Breast epithelium (tissue), 4 donors: Measurements from ENCODE around the gene TMEM43. TPM values are rescaled to one million over a fixed set of nuclear protein-coding genes. Genes with fewer than 3 reads are reported as not detected.

Experiments used
- DNase-seq, 2 donors: peaks; one replicate each; pipeline ENCODE4 v3.0.0-alpha.2; 2019; ENCODE audit warnings: low spot score in 2 of 2
- H3K27ac ChIP-seq, 2 donors: fragments of 200-600 bp; sonication (generic) in 1 of 2; one replicate each; pipeline ENCODE4 v1.5.1; 2016 to 2019; ENCODE audit warnings: mild to moderate bottlenecking in 1 of 2
- H3K27me3 ChIP-seq, 2 donors: fragments of 200-600 bp; sonication (generic) in 1 of 2; one replicate each; pipeline versions ENCODE4 v1.5.1 to v1.6.0; 2017 to 2019; ENCODE audit warnings: control low read depth in 1 of 2, mild to moderate bottlenecking in 1 of 2
- H3K36me3 ChIP-seq: fragments of 200-600 bp; one replicate; pipeline ENCODE4 v1.5.1; 2019
- H3K4me1 ChIP-seq, 2 donors: fragments of 200-600 bp; sonication (generic); one replicate each; pipeline ENCODE4 v1.5.1; 2016 to 2019; ENCODE audit warnings: control low read depth in 1 of 2
- H3K4me3 ChIP-seq, 3 donors: fragments of 200-600 bp; sonication (generic); 1 replicate in 2 of 3; 2 replicates in 1 of 3; pipeline ENCODE4 v1.5.1; 2016 to 2019; ENCODE audit warnings: mild to moderate bottlenecking in 3 of 3, moderate library complexity in 2 of 3
- H3K9me3 ChIP-seq, 2 donors: fragments of 200-600 bp; sonication (generic) in 1 of 2; one replicate each; pipeline ENCODE4 v1.5.1; 2016 to 2019; ENCODE audit warnings: control low read depth in 1 of 2
- POLR2A ChIP-seq: fragments of 450-650 bp; IDR thresholded peaks from one replicate; pipeline ENCODE4 v1.6.1; 2016; ENCODE audit warnings: antibody characterized with exemption, mild to moderate bottlenecking, moderate library complexity
- POLR2AphosphoS5 ChIP-seq, 3 donors: sonication (generic); formaldehyde crosslinking; IDR thresholded peaks; one replicate each; pipeline ENCODE4 v1.6.1; 2017; ENCODE audit warnings: antibody characterized with exemption in 3 of 3
- intact Hi-C: fragments of 100-400 bp; cut with DNase I; formaldehyde crosslinking; loops from one replicate; pipeline ENCODE4 v1.15.1; 2023; ENCODE audit warnings: low total_unique reads
- total RNA-seq, 3 donors: library from RNA; depleted of rRNA; stranded (reverse); fragments of >200 nt; gene quantifications; one replicate each; pipeline ENCODE4 v1.1.0, GENCODE V29; 2016
- TF ChIP-seq, protein P1 (sequence below), 3 donors: fragments of 450-650 bp; IDR thresholded peaks; one replicate each; pipeline ENCODE4 v1.5.1; 2016 to 2017; ENCODE audit warnings: antibody characterized with exemption in 3 of 3, mild to moderate bottlenecking in 3 of 3, moderate library complexity in 3 of 3

Gene TMEM43
- total RNA-seq, 3 donors from 2014 or later: 90.5 to 170 (median 93.4) TPM

GRCh38 chr3:14110699-14111098 is 14.2 kb upstream of the TMEM43 start:
- peaks cover 6% of the 10 kb centered on the region for H3K36me3 ChIP-seq
- H3K4me3 ChIP-seq: no peak overlapping the region
- H3K27me3 ChIP-seq: no peaks in the 10 kb centered on the region
- DNase-seq: no peak
- H3K27ac ChIP-seq: no peak overlapping the region
- TF ChIP-seq POLR2A: no peak
- TF ChIP-seq POLR2AphosphoS5 (IDR thresholded peaks at IDR 0.05): no peak
- TF ChIP-seq, protein P1, sequence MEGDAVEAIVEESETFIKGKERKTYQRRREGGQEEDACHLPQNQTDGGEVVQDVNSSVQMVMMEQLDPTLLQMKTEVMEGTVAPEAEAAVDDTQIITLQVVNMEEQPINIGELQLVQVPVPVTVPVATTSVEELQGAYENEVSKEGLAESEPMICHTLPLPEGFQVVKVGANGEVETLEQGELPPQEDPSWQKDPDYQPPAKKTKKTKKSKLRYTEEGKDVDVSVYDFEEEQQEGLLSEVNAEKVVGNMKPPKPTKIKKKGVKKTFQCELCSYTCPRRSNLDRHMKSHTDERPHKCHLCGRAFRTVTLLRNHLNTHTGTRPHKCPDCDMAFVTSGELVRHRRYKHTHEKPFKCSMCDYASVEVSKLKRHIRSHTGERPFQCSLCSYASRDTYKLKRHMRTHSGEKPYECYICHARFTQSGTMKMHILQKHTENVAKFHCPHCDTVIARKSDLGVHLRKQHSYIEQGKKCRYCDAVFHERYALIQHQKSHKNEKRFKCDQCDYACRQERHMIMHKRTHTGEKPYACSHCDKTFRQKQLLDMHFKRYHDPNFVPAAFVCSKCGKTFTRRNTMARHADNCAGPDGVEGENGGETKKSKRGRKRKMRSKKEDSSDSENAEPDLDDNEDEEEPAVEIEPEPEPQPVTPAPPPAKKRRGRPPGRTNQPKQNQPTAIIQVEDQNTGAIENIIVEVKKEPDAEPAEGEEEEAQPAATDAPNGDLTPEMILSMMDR (IDR thresholded peaks at IDR 0.05): no peak
- no peaks in the 10 kb centered on the region for H3K4me1 ChIP-seq
- H3K9me3 ChIP-seq: no peaks in the 10 kb centered on the region
- intact Hi-C loops: no loop called here

GRCh38 chr3:14113965-14114635 is 10.8 kb upstream of the TMEM43 start:
- no peak for DNase-seq
- Histone ChIP-seq H3K36me3 (peaks cover 6% of the 10 kb centered on the region), H3K27ac (no peak overlapping the region), H3K27me3 (no peaks in the 10 kb centered on the region), H3K4me1 (no peaks in the 10 kb centered on the region), H3K9me3 (no peaks in the 10 kb centered on the region), H3K4me3 (no peak overlapping the region)
- TF ChIP-seq POLR2A (no peak), POLR2AphosphoS5 (IDR thresholded peaks at IDR 0.05) (no peak)
- TF ChIP-seq, protein P1 (IDR thresholded peaks at IDR 0.05): no peak
- intact Hi-C loops: no loop called here

DNA sequence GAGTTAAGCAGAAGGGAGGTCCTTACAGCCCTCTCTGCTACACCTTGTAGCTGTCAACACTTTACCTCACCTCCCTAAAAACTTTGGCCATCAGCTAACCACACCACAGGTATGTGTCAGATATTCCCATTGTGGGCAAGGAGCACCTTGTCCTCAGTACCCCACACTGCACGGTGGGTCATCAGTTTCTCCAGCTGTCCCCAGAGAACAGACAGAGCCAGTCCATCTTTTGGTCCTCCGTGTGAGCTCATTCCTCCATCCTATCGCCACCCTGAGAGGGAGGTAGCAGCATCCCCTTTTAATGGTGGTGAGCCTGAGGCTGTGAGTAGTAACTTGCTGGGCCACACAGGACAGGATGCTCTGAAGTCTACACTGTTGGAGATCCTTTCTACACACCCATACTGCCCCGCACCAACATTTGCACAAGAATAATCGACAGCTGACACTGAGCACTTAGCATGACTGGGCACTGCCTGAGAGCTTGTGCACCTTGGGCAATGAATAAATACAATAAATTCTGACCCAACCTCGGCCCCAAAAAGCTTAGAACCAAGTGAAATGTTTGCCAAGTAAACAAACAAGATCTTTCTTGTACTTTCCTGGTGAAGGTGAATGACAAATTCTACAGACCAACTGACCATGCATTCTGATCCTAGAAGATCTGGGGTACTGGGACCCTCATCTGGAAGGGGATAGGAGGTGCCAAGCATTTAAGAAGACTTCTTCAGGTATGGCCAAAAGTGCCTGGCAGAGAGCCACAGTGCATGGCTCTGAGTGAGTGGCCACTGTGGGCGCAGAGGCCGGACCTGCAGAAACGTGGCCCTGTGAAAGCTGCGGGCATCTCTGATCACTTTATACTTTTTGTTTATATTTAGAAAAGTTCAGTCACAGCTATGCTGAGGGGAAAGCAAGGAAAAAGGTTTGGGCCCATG is 7.1 kb upstream of the TMEM43 start:
- intact Hi-C loops: no loop called here
- H3K4me3 ChIP-seq: no peak overlapping the region
- H3K27me3 ChIP-seq: no peaks in the 10 kb centered on the region
- TF ChIP-seq POLR2A (no peak), POLR2AphosphoS5 (IDR thresholded peaks at IDR 0.05) (no peak)
- TF ChIP-seq, protein P1 (IDR thresholded peaks at IDR 0.05): no peak
- DNase-seq: no peak
- H3K36me3 ChIP-seq: peaks cover 6% of the 10 kb centered on the region
- H3K27ac ChIP-seq: peak overlapping the region; percentile 8 to 20
- H3K9me3 ChIP-seq: no peaks in the 10 kb centered on the region
- H3K4me1 ChIP-seq: no peaks in the 10 kb centered on the region

DNA sequence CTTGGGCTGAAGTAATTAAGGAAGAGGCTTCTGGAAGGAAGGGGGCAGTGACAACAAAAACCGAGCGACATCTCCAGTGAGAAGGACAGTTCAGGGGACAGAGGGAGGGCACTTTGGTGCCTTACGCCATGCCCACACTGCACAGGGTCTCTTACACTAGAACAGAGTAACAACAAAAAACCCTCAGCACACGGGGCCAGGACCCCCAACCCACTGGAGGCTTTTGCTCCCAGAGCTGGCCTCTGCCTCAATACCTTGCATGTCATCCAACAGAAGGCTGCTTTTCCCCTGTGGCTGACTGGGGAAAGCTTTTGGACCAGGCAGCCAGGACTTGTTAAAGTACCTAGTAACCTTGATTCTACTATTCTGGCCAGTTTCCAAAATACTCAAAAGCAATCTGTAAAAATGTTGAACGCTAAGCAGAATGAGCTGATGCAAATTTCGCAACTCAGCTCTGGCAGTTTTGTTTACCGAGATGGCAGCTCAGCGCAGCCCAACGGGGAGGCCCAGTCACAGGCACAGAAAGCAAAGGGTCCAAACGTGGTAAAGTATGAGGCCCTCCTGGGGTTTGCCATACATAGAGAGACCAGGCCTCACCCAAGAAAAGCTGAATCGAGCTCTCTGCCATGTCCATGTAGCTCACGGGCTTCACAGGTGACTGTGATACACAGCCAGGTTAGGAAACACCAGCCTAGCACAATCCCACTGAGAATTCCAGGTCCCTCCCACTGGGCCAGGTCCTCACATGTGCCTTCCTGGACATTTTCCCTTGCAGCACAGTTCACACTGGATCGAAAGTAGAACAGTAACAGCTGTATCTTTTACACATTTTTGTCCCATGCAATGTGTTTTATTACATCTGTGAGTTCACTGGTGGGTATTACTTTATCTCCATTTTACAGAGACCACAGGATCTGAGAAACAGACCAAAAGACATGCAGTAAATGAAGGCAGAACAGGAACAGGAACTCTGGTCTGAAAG is 6.2 kb upstream of the TMEM43 start:
- peak overlapping the region; percentile 27 to 51 for H3K27ac ChIP-seq
- peaks cover 0 to 9% of the 10 kb centered on the region in 2 donors for H3K4me1 ChIP-seq
- TF ChIP-seq, protein P1 (IDR thresholded peaks at IDR 0.05): no peak
- no peaks in the 10 kb centered on the region for H3K9me3 ChIP-seq
- intact Hi-C loops: no loop called here
- H3K4me3 ChIP-seq: no peak overlapping the region
- no peaks in the 10 kb centered on the region for H3K27me3 ChIP-seq
- no peak for DNase-seq
- peaks cover 6% of the 10 kb centered on the region for H3K36me3 ChIP-seq
